Natural killer cell (primary cell): ENCODE results near the gene GJA1. TPM values are rescaled to one million over a fixed set of nuclear protein-coding genes. Genes with fewer than 3 reads are reported as not detected.

Source experiments
- ATAC-seq, 3 donors: fragments of 150-1000 bp in 2 of 3; fragments of 200-7000 bp in 1 of 3; cut with Tn5 transposase; 1 replicate in 1 of 3; 2 replicates in 2 of 3; pipeline ENCODE4 v1.10.0; 2021; ENCODE audit warnings: mild to moderate bottlenecking in 2 of 3, moderate library complexity in 2 of 3
- DNase-seq, 2 donors: peaks; one replicate each; pipeline versions ENCODE4 v3.0.0 to v3.0.0-alpha.2; 2013 to 2021; ENCODE audit warnings: mixed read lengths in 1 of 2
- H3K27ac ChIP-seq: one replicate; pipeline ENCODE4 v1.5.1; 2013; ENCODE audit warnings: mild to moderate bottlenecking, low read length
- H3K27me3 ChIP-seq: one replicate; pipeline ENCODE4 v1.6.1; 2013; ENCODE audit warnings: low read length; ENCODE audit not compliant: control insufficient read depth, insufficient read depth
- H3K36me3 ChIP-seq: one replicate; pipeline ENCODE4 v1.6.1; 2013; ENCODE audit warnings: low read length; ENCODE audit not compliant: control insufficient read depth, insufficient read depth
- H3K4me1 ChIP-seq: one replicate; pipeline ENCODE4 v1.6.1; 2013; ENCODE audit warnings: low read length; ENCODE audit not compliant: control insufficient read depth, insufficient read depth
- H3K4me3 ChIP-seq: one replicate; pipeline ENCODE4 v1.5.1; 2013; ENCODE audit warnings: low read length
- H3K9me3 ChIP-seq: one replicate; pipeline ENCODE4 v1.6.1; 2013; ENCODE audit warnings: low read length; ENCODE audit not compliant: control insufficient read depth, insufficient read depth
- H3K27ac Mint-ChIP-seq, 2 donors: one replicate each; pipeline ENCODE4 v1.8.0; 2022; ENCODE audit warnings: mild to moderate bottlenecking in 2 of 2, mixed read lengths in 2 of 2, moderate library complexity in 1 of 2
- H3K27me3 Mint-ChIP-seq, 2 donors: one replicate each; pipeline ENCODE4 v1.8.0; 2022; ENCODE audit warnings: low read depth in 2 of 2, mixed read lengths in 2 of 2
- H3K36me3 Mint-ChIP-seq: one replicate; pipeline ENCODE4 v1.8.0; 2022; ENCODE audit warnings: mixed read lengths
- H3K4me1 Mint-ChIP-seq, 2 donors: one replicate each; pipeline ENCODE4 v1.8.0; 2022; ENCODE audit warnings: mixed read lengths in 2 of 2
- H3K4me3 Mint-ChIP-seq: one replicate; pipeline ENCODE4 v1.8.0; 2022; ENCODE audit warnings: mild to moderate bottlenecking, moderate library complexity, mixed read lengths
- H3K9me3 Mint-ChIP-seq, 2 donors: one replicate each; pipeline ENCODE4 v1.8.0; 2022; ENCODE audit warnings: mixed read lengths in 2 of 2
- WGBS: methylation state at CpG from one replicate; pipeline ENCODE4 v1.1.7; 2013; ENCODE audit warnings: missing lambda C conversion rate; ENCODE audit not compliant: insufficient coverage; 5-methylcytosine and 5-hydroxymethylcytosine counted together
- intact Hi-C: fragments of 100-400 bp; cut with micrococcal nuclease; formaldehyde crosslinking; loops from one replicate; pipeline ENCODE4 v1.14.2; 2022
- total RNA-seq, 4 donors: library from RNA; stranded (reverse); fragments of 120-200 nt in 1 of 4; gene quantifications; one replicate each; pipeline versions ENCODE4 v1.2.3 to v1.2.4, GENCODE V29; 2013 to 2022
- TF ChIP-seq, protein P1 (sequence below): fragments of 200-600 bp; IDR thresholded peaks from one replicate; pipeline ENCODE4 v1.8.0; 2022; ENCODE audit warnings: antibody characterized with exemption

The GJA1 gene
- total RNA-seq, 3 donors from 2014 or later (not counting 1 experiment from before 2014, with no cell fraction given), result not detected

DNA sequence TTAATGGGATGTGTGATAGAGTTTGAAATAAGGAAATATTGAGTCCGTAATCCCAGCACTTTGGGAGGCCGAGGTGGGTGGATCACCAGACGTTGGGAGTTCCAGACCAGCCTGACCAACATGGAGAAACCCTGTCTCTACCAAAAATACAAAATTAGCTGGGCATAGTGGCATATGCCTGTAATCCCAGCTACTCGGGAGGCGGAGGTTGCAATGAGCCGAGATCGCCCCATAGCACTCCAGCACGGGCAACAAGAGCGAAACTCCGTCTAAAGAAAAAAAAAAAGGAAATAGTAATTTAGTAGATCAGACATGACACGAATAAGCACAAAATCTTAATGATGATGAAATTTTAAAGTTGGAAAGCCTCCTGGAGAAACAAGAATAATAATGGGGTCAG is 14.8 kb downstream of the GJA1 start:
- peaks cover 0 to 2% of the 10 kb centered on the region in 2 donors for H3K9me3 Mint-ChIP-seq
- H3K4me3 Mint-ChIP-seq, result no peak overlapping the region
- Histone ChIP-seq H3K9me3 (no peaks in the 10 kb centered on the region), H3K27me3 (no peaks in the 10 kb centered on the region), H3K4me1 (no peaks in the 10 kb centered on the region), H3K36me3 (no peaks in the 10 kb centered on the region), H3K4me3 (no peak overlapping the region), H3K27ac (no peak overlapping the region)
- H3K4me1 Mint-ChIP-seq, result no peaks in the 10 kb centered on the region
- no peaks in the 10 kb centered on the region for H3K27me3 Mint-ChIP-seq
- H3K27ac Mint-ChIP-seq, result no peak overlapping the region
- DNase-seq (no peak), ATAC-seq (no peak)
- no peaks in the 10 kb centered on the region for H3K36me3 Mint-ChIP-seq
- intact Hi-C loops, result no loop called here
- 92% methylated on average over 11 of the region's 11 CpGs for WGBS
- TF ChIP-seq, protein P1, sequence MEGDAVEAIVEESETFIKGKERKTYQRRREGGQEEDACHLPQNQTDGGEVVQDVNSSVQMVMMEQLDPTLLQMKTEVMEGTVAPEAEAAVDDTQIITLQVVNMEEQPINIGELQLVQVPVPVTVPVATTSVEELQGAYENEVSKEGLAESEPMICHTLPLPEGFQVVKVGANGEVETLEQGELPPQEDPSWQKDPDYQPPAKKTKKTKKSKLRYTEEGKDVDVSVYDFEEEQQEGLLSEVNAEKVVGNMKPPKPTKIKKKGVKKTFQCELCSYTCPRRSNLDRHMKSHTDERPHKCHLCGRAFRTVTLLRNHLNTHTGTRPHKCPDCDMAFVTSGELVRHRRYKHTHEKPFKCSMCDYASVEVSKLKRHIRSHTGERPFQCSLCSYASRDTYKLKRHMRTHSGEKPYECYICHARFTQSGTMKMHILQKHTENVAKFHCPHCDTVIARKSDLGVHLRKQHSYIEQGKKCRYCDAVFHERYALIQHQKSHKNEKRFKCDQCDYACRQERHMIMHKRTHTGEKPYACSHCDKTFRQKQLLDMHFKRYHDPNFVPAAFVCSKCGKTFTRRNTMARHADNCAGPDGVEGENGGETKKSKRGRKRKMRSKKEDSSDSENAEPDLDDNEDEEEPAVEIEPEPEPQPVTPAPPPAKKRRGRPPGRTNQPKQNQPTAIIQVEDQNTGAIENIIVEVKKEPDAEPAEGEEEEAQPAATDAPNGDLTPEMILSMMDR, result no peak

DNA sequence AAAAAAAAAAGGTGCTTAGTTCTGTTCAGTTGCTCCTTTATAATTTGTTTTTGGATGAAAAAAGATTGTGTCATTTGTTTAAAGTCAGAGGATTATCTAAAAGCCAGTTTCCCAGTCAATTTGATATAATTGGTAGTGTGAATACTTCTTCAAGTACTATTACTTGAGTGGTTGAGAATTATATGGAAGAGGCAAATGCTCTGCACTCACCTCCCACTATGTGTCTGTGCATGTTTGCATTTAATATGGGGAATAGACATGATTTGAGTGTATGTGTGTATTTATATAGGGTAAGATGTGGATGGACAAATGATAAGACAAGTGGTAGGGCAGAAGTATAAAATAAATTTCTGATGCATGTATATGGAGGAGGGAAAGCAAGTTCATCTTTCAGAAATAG is 15.8 kb downstream of the GJA1 start:
- Histone ChIP-seq H3K9me3 (no peaks in the 10 kb centered on the region), H3K27ac (no peak overlapping the region), H3K4me3 (no peak overlapping the region), H3K4me1 (no peaks in the 10 kb centered on the region), H3K36me3 (no peaks in the 10 kb centered on the region), H3K27me3 (no peaks in the 10 kb centered on the region)
- no peak for DNase-seq
- peaks cover 0 to 2% of the 10 kb centered on the region in 2 donors for H3K9me3 Mint-ChIP-seq
- TF ChIP-seq, protein P1, result no peak
- no peaks in the 10 kb centered on the region for H3K4me1 Mint-ChIP-seq
- ATAC-seq, result no peak
- H3K4me3 Mint-ChIP-seq, result no peak overlapping the region
- no peak overlapping the region for H3K27ac Mint-ChIP-seq
- H3K36me3 Mint-ChIP-seq, result no peaks in the 10 kb centered on the region
- intact Hi-C loops, result no loop called here
- H3K27me3 Mint-ChIP-seq, result no peaks in the 10 kb centered on the region

DNA sequence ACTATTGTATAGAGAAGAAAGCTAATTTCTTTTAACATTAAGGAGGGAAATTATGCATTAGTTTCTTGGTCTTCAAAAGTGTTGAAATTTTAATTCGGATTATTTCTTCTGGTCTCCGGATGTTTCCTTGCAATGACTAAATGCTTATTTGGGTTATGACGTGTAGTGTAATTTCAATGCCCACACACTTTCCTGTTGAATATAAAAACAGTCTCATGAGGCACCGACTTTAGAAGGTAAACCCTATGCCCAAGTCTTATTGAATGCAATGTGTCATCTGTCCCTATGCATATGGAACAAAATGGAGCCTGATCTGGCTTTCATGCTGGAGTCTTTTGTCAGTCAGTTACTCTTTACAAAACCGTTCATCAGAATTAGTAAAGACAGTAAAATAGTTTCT is 17.7 kb downstream of the GJA1 start:
- H3K4me3 Mint-ChIP-seq, result no peak overlapping the region
- intact Hi-C loops, result no loop called here
- no peaks in the 10 kb centered on the region for H3K27me3 Mint-ChIP-seq
- Histone ChIP-seq H3K4me3 (no peak overlapping the region), H3K9me3 (no peaks in the 10 kb centered on the region), H3K36me3 (no peaks in the 10 kb centered on the region), H3K4me1 (no peaks in the 10 kb centered on the region), H3K27me3 (no peaks in the 10 kb centered on the region), H3K27ac (no peak overlapping the region)
- no peak for ATAC-seq
- 91% methylated on average over 3 of the region's 5 CpGs for WGBS
- no peak for DNase-seq
- H3K27ac Mint-ChIP-seq, result no peak overlapping the region
- H3K9me3 Mint-ChIP-seq, result peaks cover 0 to 2% of the 10 kb centered on the region in 2 donors
- TF ChIP-seq, protein P1, result no peak
- H3K4me1 Mint-ChIP-seq, result no peaks in the 10 kb centered on the region
- no peaks in the 10 kb centered on the region for H3K36me3 Mint-ChIP-seq

DNA sequence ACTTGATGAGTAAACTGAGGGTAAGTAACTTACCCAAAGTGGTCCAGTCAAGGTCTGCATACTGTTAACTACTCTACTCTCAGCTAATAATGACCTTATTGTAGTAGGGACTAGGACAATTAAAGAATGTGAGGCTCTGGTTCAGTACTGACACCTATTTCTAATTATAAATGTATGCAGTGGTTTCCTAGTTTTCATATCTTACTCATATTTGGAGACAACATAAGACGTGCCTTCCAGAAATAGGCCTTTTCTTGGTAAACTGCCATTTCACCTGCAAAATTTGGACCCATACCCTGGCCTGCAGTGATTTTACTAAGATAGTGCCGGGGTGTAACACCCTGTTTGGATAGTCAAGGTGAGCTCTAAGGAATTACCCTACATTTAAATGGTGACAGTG is 24.7 kb downstream of the GJA1 start:
- TF ChIP-seq, protein P1, result no peak
- no peak for ATAC-seq
- no peak overlapping the region for H3K4me3 Mint-ChIP-seq
- no peaks in the 10 kb centered on the region for H3K36me3 Mint-ChIP-seq
- Histone ChIP-seq H3K4me3 (no peak overlapping the region), H3K27me3 (no peaks in the 10 kb centered on the region), H3K27ac (no peak overlapping the region), H3K4me1 (no peaks in the 10 kb centered on the region), H3K9me3 (no peaks in the 10 kb centered on the region), H3K36me3 (no peaks in the 10 kb centered on the region)
- H3K9me3 Mint-ChIP-seq, result no peaks in the 10 kb centered on the region
- no peaks in the 10 kb centered on the region for H3K4me1 Mint-ChIP-seq
- H3K27ac Mint-ChIP-seq, result no peak overlapping the region
- no peak for DNase-seq
- intact Hi-C loops, result no loop called here
- H3K27me3 Mint-ChIP-seq, result no peaks in the 10 kb centered on the region
- WGBS, result 80% methylated on average over 2 of the region's 2 CpGs
